ENCODE results near the gene RNF213.

Gene RNF213

DNA sequence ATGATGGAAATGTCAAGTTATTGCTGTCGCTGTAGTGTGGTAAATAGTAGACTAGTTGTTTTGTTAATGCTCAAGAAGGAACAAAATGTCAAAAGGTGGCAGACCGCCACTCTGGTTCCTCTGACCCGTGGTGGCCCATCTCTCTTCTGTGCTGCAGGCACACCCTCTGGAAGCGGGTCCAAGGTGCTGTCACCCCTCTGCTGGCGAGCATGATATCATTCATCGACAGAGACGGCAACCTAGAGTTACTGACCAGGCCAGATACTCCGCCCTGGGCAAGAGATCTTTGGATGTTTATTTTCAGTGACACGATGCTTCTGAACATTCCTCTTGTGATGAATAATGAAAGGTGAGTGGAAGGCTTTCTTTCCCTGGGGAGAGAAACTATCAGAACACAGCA is 97.5 kb downstream of the RNF213 start:
- H3K4me3 ChIP-seq (ENCODE audit: low read depth, low read length), result no peak overlapping the region
- TF ChIP-seq, protein P1, sequence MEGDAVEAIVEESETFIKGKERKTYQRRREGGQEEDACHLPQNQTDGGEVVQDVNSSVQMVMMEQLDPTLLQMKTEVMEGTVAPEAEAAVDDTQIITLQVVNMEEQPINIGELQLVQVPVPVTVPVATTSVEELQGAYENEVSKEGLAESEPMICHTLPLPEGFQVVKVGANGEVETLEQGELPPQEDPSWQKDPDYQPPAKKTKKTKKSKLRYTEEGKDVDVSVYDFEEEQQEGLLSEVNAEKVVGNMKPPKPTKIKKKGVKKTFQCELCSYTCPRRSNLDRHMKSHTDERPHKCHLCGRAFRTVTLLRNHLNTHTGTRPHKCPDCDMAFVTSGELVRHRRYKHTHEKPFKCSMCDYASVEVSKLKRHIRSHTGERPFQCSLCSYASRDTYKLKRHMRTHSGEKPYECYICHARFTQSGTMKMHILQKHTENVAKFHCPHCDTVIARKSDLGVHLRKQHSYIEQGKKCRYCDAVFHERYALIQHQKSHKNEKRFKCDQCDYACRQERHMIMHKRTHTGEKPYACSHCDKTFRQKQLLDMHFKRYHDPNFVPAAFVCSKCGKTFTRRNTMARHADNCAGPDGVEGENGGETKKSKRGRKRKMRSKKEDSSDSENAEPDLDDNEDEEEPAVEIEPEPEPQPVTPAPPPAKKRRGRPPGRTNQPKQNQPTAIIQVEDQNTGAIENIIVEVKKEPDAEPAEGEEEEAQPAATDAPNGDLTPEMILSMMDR (IDR thresholded peaks at IDR 0.05; ENCODE audit: borderline replicate concordance, insufficient read depth, low read depth, low read length), result no peak

DNA sequence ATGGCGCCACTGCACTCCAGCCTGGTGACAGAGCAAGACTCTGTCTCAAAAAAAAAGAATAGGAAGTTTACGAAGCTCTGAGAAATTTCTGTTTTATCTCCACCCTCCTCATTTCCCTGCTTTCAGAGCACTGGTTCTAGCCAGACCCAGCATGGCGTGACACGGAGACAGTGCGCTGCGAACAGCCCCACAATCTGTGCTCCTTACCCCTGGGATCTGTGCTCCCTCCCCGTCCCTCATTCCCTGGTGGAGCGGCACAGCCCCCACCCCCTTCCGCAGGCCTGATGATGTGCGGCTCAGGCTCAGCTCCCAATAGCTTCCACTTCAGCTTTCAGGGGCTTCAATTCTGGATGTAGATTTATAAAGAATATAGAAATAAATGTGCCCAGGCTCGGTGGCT is 98.2 kb downstream of the RNF213 start:
- TF ChIP-seq, protein P1 (IDR thresholded peaks at IDR 0.05; ENCODE audit: borderline replicate concordance, insufficient read depth, low read depth, low read length), result no peak
- no peak overlapping the region for H3K4me3 ChIP-seq (ENCODE audit: low read depth, low read length)

DNA sequence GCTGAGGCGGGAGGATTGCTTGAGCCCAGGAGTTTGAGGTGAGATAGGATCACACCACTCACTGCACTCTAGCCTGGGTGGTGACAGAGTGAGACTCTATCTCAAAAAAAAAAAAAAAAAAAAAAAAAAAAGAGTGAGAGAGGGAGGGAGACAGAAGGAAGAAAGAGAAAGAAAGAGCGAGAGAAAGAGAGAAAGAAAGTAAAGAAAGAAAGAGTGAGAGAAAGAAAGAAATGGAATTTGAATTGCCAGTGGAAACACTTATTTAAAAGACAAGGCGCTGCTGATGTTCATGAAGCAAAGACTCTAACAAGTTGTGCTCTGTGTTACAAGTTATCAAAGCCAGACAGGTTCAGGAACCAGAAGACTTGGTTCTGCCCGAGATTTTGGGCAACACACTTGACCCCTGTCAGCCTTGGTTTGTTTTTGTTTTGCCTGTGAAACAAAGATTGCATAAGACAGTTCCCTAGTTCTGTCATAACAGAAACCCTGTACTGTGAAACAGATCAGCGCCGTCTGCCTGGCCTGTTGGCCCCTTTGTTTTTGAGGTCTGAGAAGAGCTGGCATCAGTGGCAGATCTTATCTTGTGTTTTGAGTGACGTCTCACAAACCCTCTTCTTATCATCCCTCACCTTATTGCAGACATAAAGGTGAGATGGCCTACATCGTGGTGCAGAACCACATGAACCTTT is 98.9 kb downstream of the RNF213 start:
- H3K4me3 ChIP-seq (ENCODE audit: low read depth, low read length), result no peak overlapping the region
- TF ChIP-seq, protein P1 (IDR thresholded peaks at IDR 0.05; ENCODE audit: borderline replicate concordance, insufficient read depth, low read depth, low read length), result no peak

DNA sequence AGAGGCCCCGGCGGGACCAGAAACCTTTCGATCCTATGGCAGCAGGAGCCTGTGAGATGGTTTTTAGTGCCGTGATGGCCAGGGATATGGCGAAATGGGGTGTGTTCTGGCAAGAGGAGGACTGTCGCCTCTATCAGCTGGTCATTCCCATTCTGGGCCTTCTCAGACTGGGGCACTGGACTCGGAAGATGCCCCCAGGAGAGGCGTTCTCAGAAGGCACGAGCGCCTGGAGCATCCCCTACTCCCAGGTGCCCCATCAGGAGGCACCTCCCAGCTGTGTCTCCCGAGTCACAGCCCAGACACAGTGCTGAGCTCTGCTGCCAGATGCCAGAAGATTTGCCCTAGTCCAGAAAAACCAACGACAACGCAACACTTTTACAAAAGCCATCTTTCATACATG is 99.7 kb downstream of the RNF213 start:
- no peak overlapping the region for H3K4me3 ChIP-seq (ENCODE audit: low read depth, low read length)
- TF ChIP-seq, protein P1 (IDR thresholded peaks at IDR 0.05; ENCODE audit: borderline replicate concordance, insufficient read depth, low read depth, low read length), result no peak

DNA sequence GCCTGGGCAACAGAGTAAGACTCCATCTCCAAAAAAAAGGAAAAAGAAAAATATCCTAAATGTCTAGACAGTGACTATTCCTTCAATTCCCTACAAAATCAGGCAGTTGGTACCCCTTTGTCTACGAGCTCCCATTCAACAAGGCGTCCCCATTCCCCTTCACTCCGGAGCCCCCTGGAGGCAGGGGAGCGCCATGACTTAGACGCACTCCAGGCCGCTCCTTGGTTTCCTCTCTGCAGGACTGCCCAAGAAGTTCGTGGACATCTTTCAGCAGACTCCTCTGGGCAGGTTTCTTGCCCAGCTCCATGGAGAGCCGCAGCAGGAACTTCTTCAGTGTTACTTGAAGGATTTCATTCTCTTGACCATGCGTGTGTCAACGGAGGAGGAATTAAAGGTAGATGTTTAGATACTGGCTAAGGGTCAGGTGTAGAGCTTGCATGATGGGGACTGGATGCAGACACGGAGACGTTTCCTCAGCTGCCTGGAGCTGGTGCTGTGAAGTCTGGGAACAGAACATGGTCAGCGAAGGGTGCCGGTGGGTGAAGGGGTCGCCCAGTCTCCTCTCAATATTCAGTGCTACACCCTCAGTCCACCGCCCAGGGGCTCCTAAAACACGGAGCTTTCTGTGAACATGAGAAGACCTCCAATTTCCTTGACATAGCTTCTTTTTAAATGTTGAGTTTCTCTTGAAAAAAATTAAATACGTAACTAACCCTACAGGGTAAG is 101.0 kb downstream of the RNF213 start:
- TF ChIP-seq, protein P1 (IDR thresholded peaks at IDR 0.05; ENCODE audit: borderline replicate concordance, insufficient read depth, low read depth, low read length), result peak; percentile 39; the same call in 1 of the 2 replicates
- H3K4me3 ChIP-seq (ENCODE audit: low read depth, low read length), result no peak overlapping the region

DNA sequence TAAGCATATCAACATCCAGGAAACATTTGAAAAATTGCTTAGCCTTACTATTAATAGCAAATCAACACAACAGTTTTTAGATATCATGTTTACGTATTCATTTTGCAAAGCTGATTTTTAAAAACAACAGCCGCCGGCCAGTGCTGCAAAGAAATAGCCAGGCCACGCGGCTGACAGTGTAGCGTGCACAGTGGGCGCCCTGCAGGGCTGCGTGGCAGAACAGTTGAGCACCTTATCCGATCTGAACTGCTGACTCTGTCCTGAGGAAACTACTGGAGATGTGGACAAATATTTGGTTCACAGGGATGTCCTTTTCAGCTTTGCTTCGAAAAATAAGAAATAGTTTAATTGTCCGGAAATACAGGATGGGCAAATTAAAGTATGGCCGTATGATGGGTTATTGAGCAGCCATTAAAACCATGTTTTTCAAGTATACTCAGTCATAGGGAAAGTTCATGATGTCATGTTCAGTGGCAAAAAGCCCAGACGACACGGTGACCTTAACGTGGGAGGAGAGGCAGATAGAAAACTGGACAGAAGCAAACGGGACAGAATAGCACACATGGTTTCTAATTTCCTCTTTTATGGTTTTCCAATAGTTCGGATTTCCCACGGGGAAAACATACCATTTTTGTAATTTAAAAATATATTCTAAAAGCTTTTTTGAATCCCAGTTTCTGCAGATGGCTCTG is 101.9 kb downstream of the RNF213 start:
- TF ChIP-seq, protein P1 (IDR thresholded peaks at IDR 0.05; ENCODE audit: borderline replicate concordance, insufficient read depth, low read depth, low read length), result no peak
- H3K4me3 ChIP-seq (ENCODE audit: low read depth, low read length), result no peak overlapping the region

All from GM12875 (cell line).